Measurements from ENCODE around the gene POLE.

- TF ChIP-seq, protein P1, sequence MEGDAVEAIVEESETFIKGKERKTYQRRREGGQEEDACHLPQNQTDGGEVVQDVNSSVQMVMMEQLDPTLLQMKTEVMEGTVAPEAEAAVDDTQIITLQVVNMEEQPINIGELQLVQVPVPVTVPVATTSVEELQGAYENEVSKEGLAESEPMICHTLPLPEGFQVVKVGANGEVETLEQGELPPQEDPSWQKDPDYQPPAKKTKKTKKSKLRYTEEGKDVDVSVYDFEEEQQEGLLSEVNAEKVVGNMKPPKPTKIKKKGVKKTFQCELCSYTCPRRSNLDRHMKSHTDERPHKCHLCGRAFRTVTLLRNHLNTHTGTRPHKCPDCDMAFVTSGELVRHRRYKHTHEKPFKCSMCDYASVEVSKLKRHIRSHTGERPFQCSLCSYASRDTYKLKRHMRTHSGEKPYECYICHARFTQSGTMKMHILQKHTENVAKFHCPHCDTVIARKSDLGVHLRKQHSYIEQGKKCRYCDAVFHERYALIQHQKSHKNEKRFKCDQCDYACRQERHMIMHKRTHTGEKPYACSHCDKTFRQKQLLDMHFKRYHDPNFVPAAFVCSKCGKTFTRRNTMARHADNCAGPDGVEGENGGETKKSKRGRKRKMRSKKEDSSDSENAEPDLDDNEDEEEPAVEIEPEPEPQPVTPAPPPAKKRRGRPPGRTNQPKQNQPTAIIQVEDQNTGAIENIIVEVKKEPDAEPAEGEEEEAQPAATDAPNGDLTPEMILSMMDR (IDR thresholded peaks at IDR 0.05) = no peak
- no peak for TF ChIP-seq POLR2A (IDR thresholded peaks at IDR 0.05)
Observed at GRCh38 chr12:132592282-132592970, 94.7 kb downstream of the POLE start.

All from lower leg skin (tissue), 3 donors.